Mucosa of descending colon (tissue), 3 donors: ENCODE data around the gene LCLAT1. TPM values are rescaled to one million over a fixed set of nuclear protein-coding genes. Genes with fewer than 3 reads are reported as not detected.

Experiments used
- ATAC-seq: fragments of 200-7000 bp; cut with Tn5 transposase; one replicate; pipeline ENCODE4 v1.9.1; 2020; ENCODE audit warnings: mild to moderate bottlenecking, moderate library complexity
- DNase-seq, 3 donors: peaks; one replicate each; pipeline ENCODE4 v3.0.0-alpha.2; 2020
- H3K36me3 ChIP-seq: fragments of 200-600 bp; one replicate; pipeline ENCODE4 v1.8.0; 2021; ENCODE audit warnings: low read depth, mild to moderate bottlenecking
- H3K4me1 ChIP-seq: fragments of 200-600 bp; one replicate; pipeline ENCODE4 v1.8.0; 2021; ENCODE audit warnings: low read depth, mild to moderate bottlenecking
- H3K4me3 ChIP-seq: fragments of 200-600 bp; one replicate; pipeline ENCODE4 v1.8.0; 2021; ENCODE audit warnings: mild to moderate bottlenecking
- H3K9me3 ChIP-seq: fragments of 200-600 bp; one replicate; pipeline ENCODE4 v1.8.0; 2021; ENCODE audit warnings: mild to moderate bottlenecking
- CTCF ChIP-seq: fragments of 200-600 bp; IDR thresholded peaks from one replicate; pipeline ENCODE4 v1.8.0; 2022; ENCODE audit warnings: antibody characterized with exemption, mild to moderate bottlenecking
- intact Hi-C, 2 donors: fragments of 100-400 bp; cut with DNase I in 1 of 2; cut with micrococcal nuclease in 1 of 2; formaldehyde crosslinking; loops; one replicate each; pipeline versions ENCODE4 v1.11.0 to v1.11.1; 2022; cut with DNase I, micrococcal nuclease
- total RNA-seq, 3 donors: library from RNA; stranded (reverse); fragmentation: NEBNext Ultra II Directional in 2 of 3; extraction: Animal tissue kit (Norgen Biotek cat#: 25700) in 2 of 3; gene quantifications; one replicate each; pipeline versions ENCODE4 v1.2.1 to v1.2.4, GENCODE V29; 2021 to 2023
- donor health status: DM: no; HTN: no; CAD: no; lungs with moderate emphysema.
- donor health status: DM: no; HTN: no; CAD: no.
- donor health status: DM: no; HTN: yes; CAD: no.

LCLAT1 gene
- total RNA-seq, 3 donors from 2014 or later, result 18.1 to 27.1 (median 22.2) TPM

- DNase-seq (no peak), ATAC-seq (no peak)
- H3K4me3 ChIP-seq, result no peak overlapping the region
- intact Hi-C loops, result no loop called here
- H3K4me1 ChIP-seq, result no peaks in the 10 kb centered on the region
- H3K36me3 ChIP-seq, result no peaks in the 10 kb centered on the region
- no peak for TF ChIP-seq CTCF
- no peaks in the 10 kb centered on the region for H3K9me3 ChIP-seq
Measured at GRCh38 chr2:30653847-30654246, 206.8 kb downstream of the LCLAT1 start.

GRCh38 chr2:30654404-30654803 is 207.4 kb downstream of the LCLAT1 start:
- H3K4me3 ChIP-seq, result no peak overlapping the region
- intact Hi-C loops, result no loop called here
- DNase-seq (no peak), ATAC-seq (no peak)
- no peak for TF ChIP-seq CTCF
- no peaks in the 10 kb centered on the region for H3K9me3 ChIP-seq
- H3K4me1 ChIP-seq, result no peaks in the 10 kb centered on the region
- no peaks in the 10 kb centered on the region for H3K36me3 ChIP-seq

- Histone ChIP-seq H3K4me3 (no peak overlapping the region), H3K9me3 (no peaks in the 10 kb centered on the region), H3K4me1 (no peaks in the 10 kb centered on the region), H3K36me3 (no peaks in the 10 kb centered on the region)
- no peak for TF ChIP-seq CTCF
- intact Hi-C loops, result no loop called here
- ATAC-seq, result no peak
- DNase-seq, result no peak
Measured at GRCh38 chr2:30655211-30655610, 208.2 kb downstream of the LCLAT1 start.

- TF ChIP-seq CTCF, result no peak
- Histone ChIP-seq H3K9me3 (no peaks in the 10 kb centered on the region), H3K4me1 (no peaks in the 10 kb centered on the region), H3K36me3 (no peaks in the 10 kb centered on the region), H3K4me3 (no peak overlapping the region)
- no peak for DNase-seq
- intact Hi-C loops, result no loop called here
- ATAC-seq, result no peak
Measured at GRCh38 chr2:30655660-30656059, 208.6 kb downstream of the LCLAT1 start.

- no peak for TF ChIP-seq CTCF
- DNase-seq (no peak), ATAC-seq (no peak)
- Histone ChIP-seq H3K36me3 (no peaks in the 10 kb centered on the region), H3K4me1 (no peaks in the 10 kb centered on the region), H3K4me3 (no peak overlapping the region), H3K9me3 (no peaks in the 10 kb centered on the region)
- intact Hi-C loops, result no loop called here
Measured at GRCh38 chr2:30656079-30656478, 209.0 kb downstream of the LCLAT1 start.
